Keratinocyte (primary cell): ENCODE results near the gene METTL9. TPM values are rescaled to one million over a fixed set of nuclear protein-coding genes. Genes with fewer than 3 reads are reported as not detected.

Source experiments
- DNase-seq: peaks from one replicate; pipeline ENCODE4 v3.0.0-alpha.2; 2011; ENCODE audit warnings: low read depth, missing footprints, low spot score
- FAIRE-seq: peaks from 2 replicates; lab custom pipeline; 2011; peaks lifted over from hg19 to GRCh38; lab: Jason Lieb, UNC
- H2AFZ ChIP-seq: 2 replicates; pipeline ENCODE4 v1.6.0; 2012; ENCODE audit warnings: low read length, control low read depth, inconsistent platforms; ENCODE audit not compliant: control insufficient read depth
- H3K27ac ChIP-seq: 2 replicates; pipeline ENCODE4 v1.5.1; 2011; ENCODE audit warnings: low read length; ENCODE audit not compliant: control insufficient read depth, insufficient read depth
- H3K27me3 ChIP-seq: 3 replicates; pipeline ENCODE4 v1.6.0; 2011; ENCODE audit warnings: low read length; ENCODE audit not compliant: control insufficient read depth, insufficient read depth; ENCODE audit errors: extremely low read depth
- H3K36me3 ChIP-seq, 2 experiments: 2 replicates in 1 of 2; 3 replicates in 1 of 2; pipeline ENCODE4 v1.5.1; 2011; ENCODE audit warnings: low read length in 2 of 2, mild to moderate bottlenecking in 1 of 2; ENCODE audit not compliant: control insufficient read depth in 2 of 2, insufficient read depth in 2 of 2; ENCODE audit errors: extremely low read depth in 1 of 2
- H3K4me1 ChIP-seq: 3 replicates; pipeline ENCODE4 v1.5.1; 2011; ENCODE audit warnings: low read length; ENCODE audit not compliant: control insufficient read depth, insufficient read depth; ENCODE audit errors: extremely low read depth
- H3K4me2 ChIP-seq: 3 replicates; pipeline ENCODE4 v1.6.0; 2011; ENCODE audit warnings: low read depth, low read length; ENCODE audit not compliant: control insufficient read depth, insufficient read depth; ENCODE audit errors: extremely low read depth
- H3K4me3 ChIP-seq, 3 experiments: fragments of 200-600 bp in 1 of 3; sonication (generic) in 1 of 3; 2 replicates in 2 of 3; 3 replicates in 1 of 3; pipeline ENCODE4 v1.5.1; 2011 to 2016; ENCODE audit warnings: low read length in 3 of 3, mild to moderate bottlenecking in 3 of 3, control low read depth in 2 of 3, inconsistent platforms in 1 of 3, low read depth in 1 of 3, mixed read lengths in 1 of 3, mixed run types in 1 of 3, moderate library complexity in 1 of 3; ENCODE audit not compliant: control insufficient read depth in 2 of 3, insufficient read depth in 2 of 3; ENCODE audit errors: extremely low read depth in 1 of 3
- H3K79me2 ChIP-seq: 2 replicates; pipeline ENCODE4 v1.6.0; 2012; ENCODE audit warnings: low read length; ENCODE audit not compliant: control insufficient read depth, insufficient read depth
- H3K9ac ChIP-seq: 3 replicates; pipeline ENCODE4 v1.6.0; 2011; ENCODE audit warnings: low read length; ENCODE audit not compliant: control insufficient read depth, insufficient read depth; ENCODE audit errors: extremely low read depth
- H3K9me1 ChIP-seq: 3 replicates; pipeline ENCODE4 v1.6.0; 2011; ENCODE audit warnings: low read length; ENCODE audit not compliant: control insufficient read depth, insufficient read depth; ENCODE audit errors: extremely low read depth
- H3K9me3 ChIP-seq: 2 replicates; pipeline ENCODE4 v1.5.1; 2012; ENCODE audit warnings: low read depth, low read length; ENCODE audit not compliant: control insufficient read depth
- H4K20me1 ChIP-seq: 3 replicates; pipeline ENCODE4 v1.6.0; 2011; ENCODE audit warnings: low read length; ENCODE audit not compliant: control insufficient read depth, insufficient read depth; ENCODE audit errors: extremely low read depth
- CTCF ChIP-seq, 3 experiments: IDR thresholded peaks in 1 of 3; conservative IDR thresholded peaks in 1 of 3; optimal IDR thresholded peaks in 1 of 3; 2 replicates in 2 of 3; 3 replicates in 1 of 3; pipeline versions ENCODE3 to v1.5.1; 2011; ENCODE audit warnings: low read length in 3 of 3, mild to moderate bottlenecking in 3 of 3, moderate library complexity in 2 of 3, control low read depth in 1 of 3, inconsistent platforms in 1 of 3; ENCODE audit not compliant: insufficient read depth in 2 of 3; ENCODE audit errors: extremely low read depth in 1 of 3
- EZH2 ChIP-seq: IDR thresholded peaks from one replicate; pipeline ENCODE4 v1.6.1; 2012; ENCODE audit warnings: inconsistent platforms, mild to moderate bottlenecking, low read length, moderate library complexity
- dilution Hi-C: fragments of 300-500 bp; cut with MboI; formaldehyde crosslinking; loops from one replicate; pipeline ENCODE4 v1.7.0; 2020; ENCODE audit warnings: low sequenced_read_pairs; ENCODE audit not compliant: extremely low pct_ligation_motif_present
- polyA plus RNA-seq, 5 experiments: library from polyadenylated mRNA; depleted of rRNA in 3 of 5; stranded (reverse) in 3 of 5; stranded (forward) in 1 of 5; unstranded in 1 of 5; fragments of >200 nt; gene quantifications; 1 replicate in 1 of 5; 2 replicates in 3 of 5; 3 replicates in 1 of 5; pipeline versions ENCODE4 v1.2.1 to v1.2.3, GENCODE V29; 2011 to 2012; ENCODE audit warnings: missing spikeins in 2 of 5, low read depth in 1 of 5, low replicate concordance in 1 of 5
- small RNA-seq, 3 experiments: library from RNA; depleted of rRNA; stranded (forward); fragments of <200 nt; gene quantifications; one replicate each; pipeline ENCODE3, GENCODE V24; 2012; ENCODE audit warnings: low read depth in 3 of 3, low replicate concordance in 1 of 3; ENCODE audit not compliant: insufficient read length in 3 of 3

Gene METTL9
- polyA plus RNA-seq, 1 donor (not counting 4 experiments of a cell fraction or from before 2014, with no cell fraction given), result 108 TPM

GRCh38 chr16:21704733-21705132 lies 105.4 kb downstream of the METTL9 start:
- DNase-seq (no peak), FAIRE-seq (no peak)
- Histone ChIP-seq H4K20me1 (no peaks in the 10 kb centered on the region), H3K4me2 (no peak overlapping the region), H3K27me3 (no peaks in the 10 kb centered on the region), H3K9me3 (no peaks in the 10 kb centered on the region), H3K27ac (no peak overlapping the region), H3K36me3 (no peaks in the 10 kb centered on the region), H3K4me1 (peaks cover 9% of the 10 kb centered on the region), H3K9me1 (no peaks in the 10 kb centered on the region), H3K79me2 (no peaks in the 10 kb centered on the region), H3K9ac (no peak overlapping the region), H2AFZ (no peak overlapping the region), H3K4me3 (no peak overlapping the region)
- no peak for TF ChIP-seq CTCF (optimal IDR thresholded peaks at IDR 0.05 in 1 of 3, IDR thresholded peaks at IDR 0.05 in 1 of 3, conservative IDR thresholded peaks at IDR 0.05 in 1 of 3; ENCODE audit: extremely low read depth in 1 of 3, insufficient read depth in 2 of 3, low read length in 3 of 3)
- no peak for TF ChIP-seq EZH2
- dilution Hi-C loops, result no loop called here

Small RNAs within 50 kb of the gene (small RNA-seq; reads per million reads assigned to genes)
- gene RF00478 (0 reads per million in 3 experiments), gene RNU6-1005P (0 to 1.5 (median 0.67) reads per million in 3 experiments), gene RNU6-196P (0 reads per million in 3 experiments)

Other genes with a start within 250 kb of the METTL9 start
- not detected in 3 replicates for gene IGSF6, start 53.0 kb downstream of the METTL9 start, polyA plus RNA-seq
- 0.04 TPM in 1 of 3 replicates, not detected in the others for gene OTOA, start 64.4 kb downstream of the METTL9 start, polyA plus RNA-seq